Activated naive CD4-positive, alpha-beta T cell treated with anti-CD3 and anti-CD28 coated beads, Interleukin-2, amount 50 U/mL, for 16 hours (primary cell): ENCODE results near the gene CXorf58.

Experiments
- DNase-seq: peaks from one replicate; pipeline ENCODE4 v3.0.0-alpha.2; 2020

The CXorf58 gene

DNA sequence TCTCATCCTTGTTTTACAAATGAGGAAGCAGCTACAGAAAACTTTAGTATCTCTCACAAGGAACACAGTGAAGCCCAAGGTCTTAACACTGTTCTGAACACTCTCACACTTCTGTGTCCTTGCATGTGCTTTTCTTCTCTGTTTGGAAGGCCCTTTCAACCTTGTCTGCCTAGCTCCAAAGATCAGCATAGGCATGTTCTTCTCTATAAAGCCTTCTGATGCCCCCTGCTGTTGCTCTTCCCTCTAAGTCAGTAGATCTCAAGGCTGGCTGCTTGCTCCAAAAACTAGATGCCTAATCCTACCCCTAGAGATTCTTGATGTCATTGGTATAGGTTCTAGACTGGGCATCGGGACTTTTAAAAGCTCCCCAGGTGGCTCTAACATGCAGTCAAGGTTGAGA is 6.0 kb upstream of the CXorf58 start:
- peak; percentile 19 for DNase-seq

DNA sequence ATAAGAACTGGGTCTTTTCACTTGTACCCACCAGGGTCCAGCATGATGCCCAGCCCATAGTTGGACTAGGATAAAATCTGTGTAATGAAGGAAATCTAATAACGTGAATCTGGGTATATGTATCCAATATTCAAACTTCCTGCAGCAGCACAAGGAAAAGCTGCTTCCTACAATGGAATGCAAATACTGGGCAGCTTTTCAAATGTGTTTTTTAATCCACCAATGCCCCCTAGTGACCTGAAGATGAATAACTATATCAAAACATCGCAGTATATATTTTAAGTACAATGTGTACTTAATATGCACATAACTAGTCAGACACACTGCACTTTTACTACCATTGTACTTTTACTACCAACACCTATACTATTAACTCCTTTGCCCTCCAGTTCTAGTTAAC is 5.4 kb upstream of the CXorf58 start:
- DNase-seq = no peak

DNA sequence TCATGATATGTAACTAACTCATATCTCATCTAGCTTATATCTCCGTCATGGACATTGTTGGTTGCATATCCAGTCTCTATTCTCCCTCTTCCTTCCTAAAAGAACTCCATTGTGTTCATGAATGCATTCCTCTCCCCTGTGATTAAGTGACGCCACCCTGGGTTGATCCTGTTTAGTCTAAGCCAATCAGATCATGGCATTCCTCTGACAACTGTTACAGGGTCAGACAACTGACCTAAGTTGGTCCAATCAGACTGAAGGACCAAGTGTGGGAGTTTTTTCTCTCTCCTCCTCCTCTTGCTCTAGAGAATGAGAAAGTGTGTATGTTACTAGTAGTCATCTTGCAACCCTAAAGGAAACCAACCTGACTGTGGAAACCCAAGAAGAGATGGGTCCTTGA is 3.7 kb upstream of the CXorf58 start:
- no peak for DNase-seq

DNA sequence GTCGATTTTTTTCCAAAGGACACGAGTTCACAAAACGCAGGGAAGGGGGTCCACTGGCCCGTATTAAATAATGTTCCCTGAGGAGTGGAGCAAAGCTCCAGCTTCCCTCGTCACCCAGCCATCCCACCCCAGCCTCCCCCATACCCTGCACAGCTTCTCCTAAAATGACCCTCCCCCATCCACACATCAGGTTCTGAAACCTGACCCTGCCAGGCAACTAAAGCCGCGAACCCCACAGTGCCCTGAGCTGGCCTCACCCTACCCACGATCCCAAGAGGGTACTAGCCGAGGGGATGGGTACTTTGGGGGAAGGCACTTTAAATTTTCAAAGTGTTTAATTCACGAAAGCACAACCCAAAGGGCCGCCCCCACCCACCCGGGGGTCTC is 702 bp upstream of the CXorf58 start:
- DNase-seq = no peak

DNA sequence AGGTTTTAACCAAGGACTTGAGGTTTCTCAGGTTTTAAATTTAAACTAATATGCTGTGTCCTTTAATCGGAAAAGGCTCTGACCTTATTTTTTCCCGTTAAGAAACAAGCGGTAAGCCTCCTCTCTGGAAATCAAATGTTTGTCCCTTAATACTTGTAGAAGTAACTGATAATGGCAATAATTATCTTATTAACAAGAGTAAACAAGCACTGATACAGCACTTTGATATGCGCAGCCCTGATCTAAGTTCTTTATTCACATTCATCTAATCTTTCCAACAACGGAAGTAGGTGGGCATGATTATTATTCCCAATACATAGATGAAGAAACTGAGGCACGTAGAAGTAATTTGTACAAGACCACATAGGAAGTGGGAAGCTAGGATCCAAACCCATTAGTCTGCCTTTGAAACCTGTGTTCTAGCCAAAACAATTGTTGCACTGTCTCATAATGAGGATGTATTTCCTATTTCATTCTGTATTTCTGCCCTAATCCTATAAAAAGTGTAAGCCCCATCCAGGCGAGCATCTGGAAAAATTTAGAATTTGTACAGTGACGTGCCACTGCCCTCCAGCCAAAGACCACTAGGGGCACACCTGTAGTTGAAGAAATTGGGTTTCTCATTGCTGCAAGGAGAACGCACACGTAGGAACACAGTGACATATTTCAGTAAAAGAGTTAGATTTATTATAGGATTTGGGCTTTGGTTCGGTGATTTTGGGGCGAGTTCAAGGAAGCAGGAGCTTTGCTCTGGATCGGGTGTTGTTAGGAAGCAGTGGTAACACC is 606 bp downstream of the CXorf58 start:
- DNase-seq = no peak

DNA sequence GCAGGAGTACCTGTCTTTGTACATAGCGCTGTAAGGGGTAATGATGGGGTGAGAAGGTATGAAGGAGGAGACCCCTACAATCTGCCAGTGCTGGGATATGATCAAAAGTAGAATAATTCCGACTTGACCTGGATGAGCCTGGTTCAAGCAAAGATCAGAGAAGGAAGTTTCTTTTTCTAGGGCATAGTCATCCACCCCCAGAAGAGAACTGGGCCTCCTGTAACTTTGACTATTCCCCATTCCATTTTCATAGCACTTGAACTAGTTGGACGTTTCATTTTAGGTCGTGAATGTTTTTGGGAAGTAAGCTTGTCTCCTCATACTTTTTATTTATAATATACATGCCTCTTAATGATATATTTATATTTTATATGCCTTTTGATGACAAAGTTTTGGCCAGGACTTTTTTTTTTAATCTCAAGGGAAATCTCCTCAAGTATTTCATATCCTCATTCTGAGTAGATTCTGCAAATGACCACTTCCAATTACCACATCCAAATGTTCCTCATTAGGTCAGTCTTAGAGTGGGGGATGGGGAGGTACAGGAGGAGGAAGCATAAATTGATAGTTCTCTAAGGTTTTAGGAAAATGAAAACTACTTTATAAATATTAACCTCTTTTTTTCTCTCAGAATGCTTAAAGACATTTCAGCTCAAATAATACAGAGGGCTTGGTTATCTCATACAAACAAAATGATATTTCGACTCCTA is 3.5 kb downstream of the CXorf58 start:
- DNase-seq = no peak

DNA sequence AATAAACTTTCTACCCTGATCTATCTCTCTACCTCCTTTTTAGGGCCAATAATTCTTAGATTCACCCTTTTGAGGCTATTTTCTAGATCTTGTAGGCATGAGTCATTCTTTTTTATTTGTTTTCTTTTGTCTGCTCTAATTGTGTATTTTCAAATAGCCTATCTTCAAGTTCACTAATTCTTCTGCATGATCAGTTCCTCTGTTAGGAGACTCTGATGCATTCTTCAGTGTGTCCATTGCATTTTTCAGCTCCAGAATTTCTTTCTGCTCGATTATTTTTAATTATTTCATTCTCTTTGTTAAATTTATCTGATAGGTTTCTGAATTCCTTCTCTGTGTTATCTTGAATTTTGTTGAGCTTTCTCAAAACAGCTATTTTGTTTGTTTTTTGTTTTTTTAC is 11.3 kb downstream of the CXorf58 start:
- DNase-seq = no peak

DNA sequence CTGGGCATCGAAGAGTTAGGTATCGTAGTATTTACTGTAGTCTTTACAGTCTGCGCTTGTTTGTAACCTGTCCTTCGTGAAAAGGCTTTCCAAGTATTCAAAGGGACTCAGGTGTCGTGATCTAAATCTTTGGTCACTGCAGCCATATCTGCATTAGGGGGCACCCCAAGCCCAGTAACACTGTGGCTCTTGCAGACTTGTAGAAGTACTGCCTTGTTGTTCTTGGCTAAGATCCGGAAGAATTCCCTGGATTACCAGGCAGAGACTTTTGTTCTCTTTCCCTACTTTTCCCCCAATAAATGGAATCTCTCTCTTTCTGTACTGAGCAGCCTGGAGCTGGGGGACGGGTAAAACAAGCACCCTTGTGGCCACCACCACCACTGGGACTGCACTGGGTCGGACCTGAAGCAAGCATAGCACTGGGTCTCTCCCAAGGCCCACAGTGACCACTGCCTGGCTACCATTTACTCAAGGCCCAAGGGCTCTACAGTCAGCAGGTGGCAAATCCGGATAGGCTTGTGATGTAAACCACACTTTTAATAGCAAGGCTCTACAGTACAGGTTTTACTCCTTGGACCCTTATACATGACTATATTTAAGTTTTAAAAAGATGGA is 12.0 kb downstream of the CXorf58 start:
- no peak for DNase-seq

DNA sequence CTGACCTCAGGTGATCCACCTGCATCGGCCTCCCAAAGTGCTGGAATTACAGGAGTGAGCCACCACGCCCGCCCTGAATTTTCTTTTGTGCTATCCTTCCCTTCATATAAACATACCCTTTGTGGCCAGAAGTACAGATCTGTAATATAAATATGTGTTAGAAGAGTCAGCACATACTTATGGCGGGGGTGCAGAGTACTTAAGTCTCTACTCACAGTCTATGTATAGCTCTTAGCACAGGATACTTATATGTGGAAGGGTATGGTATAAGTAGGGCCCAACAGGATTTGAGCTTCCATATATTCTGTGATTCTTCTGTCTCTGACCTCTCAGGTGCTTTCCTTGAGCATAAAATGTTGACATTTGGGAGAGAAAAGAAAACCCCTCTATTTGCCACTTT is 18.2 kb downstream of the CXorf58 start:
- no peak for DNase-seq

DNA sequence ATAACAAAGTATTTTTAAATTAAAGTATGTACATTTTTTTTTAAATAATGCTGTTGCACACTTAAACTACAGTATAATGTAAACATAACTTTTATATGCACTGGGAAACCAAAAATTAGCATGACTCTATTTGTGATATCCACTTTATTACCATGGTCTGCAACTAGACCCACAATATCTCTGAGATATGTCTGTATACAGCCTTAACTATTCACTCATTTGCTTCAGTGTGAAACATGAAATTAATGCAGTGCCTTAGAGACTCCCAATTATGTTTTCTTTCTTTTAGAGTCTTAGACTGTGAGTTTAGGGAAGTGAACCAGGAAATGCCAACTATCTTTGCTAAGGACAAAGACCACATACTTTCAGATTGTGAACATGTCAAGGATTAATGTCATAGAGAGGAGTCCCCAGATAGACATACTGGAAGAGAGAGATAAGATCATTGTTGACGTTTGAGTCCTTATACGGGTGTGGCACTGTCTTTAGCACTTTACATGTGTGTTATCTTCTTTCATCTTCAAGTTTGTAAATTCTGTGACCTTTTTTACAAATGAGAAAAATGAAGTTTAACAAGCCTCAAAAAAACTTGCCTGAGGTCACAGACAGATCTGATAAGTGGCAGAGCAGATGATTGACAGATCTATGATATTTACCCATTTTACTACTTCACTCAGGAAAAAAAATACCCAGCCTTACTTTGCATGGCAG is 23.2 kb downstream of the CXorf58 start:
- DNase-seq = no peak

DNA sequence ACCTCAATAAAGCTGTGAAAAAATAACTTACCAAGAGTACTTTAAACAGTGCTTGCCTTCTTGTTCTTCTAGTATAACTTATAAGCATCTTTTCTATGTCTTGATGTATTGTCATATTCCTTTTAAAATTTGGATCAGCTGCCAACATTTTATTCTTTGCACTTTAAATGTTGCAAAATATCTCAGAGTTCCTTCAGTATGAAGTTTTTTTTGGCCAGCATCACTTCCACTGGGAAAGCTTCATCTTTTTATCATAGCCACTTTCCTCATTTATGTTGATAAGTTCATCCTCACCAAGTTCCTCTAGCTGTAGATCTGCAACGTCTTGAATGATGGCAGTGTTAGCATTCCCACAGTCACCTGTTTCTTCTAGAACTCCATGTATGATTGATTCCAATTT is 24.2 kb downstream of the CXorf58 start:
- DNase-seq = no peak

DNA sequence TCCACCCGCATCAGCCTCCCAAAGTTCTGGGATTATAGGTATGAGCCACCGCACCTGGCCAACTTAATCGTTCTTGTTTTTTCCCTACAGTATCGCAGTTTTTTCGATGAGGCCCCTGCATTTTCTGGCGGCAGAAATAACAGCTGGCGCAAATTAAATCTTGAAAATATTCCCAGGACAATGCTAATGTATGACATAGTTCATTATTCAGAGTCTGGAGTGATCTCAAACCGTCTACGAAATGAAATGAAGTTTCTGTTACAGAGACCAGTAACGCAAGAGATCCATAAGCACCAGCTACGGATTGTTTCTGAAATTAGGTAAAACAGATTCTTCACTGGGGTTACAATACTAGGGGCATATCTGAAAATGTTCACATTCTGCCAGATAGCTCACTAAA is 27.3 kb downstream of the CXorf58 start:
- DNase-seq = no peak

DNA sequence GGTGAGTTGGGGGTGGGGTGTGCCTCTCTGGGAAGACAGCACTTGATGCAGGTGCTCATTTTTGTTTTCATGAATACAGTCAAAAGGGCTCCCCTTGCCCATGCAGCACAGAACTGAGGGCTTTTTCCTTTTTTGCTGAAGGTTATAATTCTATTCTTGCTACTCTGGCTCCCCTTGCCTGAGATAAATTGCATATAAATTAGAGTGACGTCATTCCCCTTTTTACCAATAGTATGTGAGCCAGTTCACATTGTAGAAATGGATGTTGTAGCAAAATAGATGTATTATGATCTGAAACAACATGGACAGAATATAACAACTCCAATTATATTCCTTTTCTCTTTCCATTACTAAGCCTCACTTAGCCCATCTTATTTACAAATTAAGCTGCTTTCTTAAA is 28.4 kb downstream of the CXorf58 start:
- DNase-seq = no peak

DNA sequence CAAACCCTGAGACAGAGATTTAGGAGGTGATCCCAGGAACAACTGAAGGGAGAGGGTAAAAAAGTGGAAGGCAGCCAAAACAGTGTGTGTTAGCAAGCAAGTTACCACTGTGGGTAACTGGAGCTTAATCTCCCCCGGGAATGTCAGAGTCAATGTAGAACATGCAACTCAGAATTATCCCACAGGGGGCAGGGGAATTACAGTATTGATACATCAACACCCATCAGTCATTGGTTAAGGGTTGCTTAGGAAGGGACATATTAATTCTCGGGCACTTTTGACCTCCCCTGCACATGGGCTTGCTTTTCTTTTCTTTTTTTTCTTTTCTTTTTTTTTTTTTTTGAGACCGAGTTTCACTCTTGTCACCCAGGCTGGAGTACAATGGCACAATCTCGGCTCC is 29.3 kb downstream of the CXorf58 start:
- DNase-seq = no peak

DNA sequence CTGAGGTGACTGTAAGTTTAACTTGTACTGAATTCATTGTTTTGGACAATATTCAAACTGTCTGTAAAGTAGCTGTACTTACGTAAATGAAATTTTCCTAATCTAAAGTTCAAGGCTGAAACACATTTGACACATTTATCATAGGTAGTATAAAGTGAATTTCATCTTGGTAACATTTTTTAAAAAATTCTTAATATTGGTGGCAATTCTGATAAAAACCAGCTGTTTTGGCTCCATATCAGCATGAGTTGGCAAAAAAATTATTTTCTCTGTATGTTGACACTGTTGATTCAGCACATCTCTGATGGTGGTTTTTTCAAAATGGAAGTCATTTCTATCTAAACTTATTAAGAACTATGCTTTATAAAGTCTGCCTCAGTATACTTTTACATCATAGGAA is 30.9 kb downstream of the CXorf58 start:
- DNase-seq = no peak

DNA sequence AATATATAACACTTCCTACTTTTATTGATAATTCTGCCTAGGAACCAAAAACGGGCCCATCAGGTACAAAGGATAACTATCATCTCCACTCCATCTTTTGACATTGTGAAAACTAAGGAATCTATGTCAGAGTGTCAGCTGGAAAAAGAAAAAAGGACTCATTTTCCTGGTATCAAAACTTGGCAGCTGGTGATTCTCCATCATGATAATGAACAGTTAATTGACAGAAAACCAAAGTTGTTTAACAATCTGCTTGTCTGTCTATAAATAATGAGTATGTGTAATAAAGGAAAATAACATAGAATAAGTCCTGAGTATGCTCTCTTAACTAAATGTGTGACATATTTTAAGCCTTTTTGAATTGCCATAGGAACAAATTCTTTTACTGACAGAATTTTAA is 31.4 kb downstream of the CXorf58 start:
- no peak for DNase-seq

DNA sequence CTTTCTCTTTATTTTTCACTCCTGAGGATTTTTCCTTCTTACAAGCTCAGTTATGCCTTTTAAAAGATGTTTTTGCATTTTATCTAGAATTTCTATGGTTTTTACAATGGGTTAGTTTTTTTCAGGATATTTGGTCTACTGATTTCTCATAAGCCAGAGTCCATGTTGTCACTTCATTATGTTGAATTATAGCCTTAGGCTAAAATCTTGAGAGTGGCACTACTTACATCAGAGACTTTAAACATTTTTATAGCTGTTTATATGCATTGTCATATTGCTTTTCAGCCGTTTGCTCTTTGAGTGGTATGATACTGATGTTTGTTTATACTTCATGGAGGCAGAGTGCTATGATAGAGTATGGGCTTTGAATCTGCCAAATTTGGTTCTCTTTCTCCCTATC is 36.4 kb downstream of the CXorf58 start:
- no peak for DNase-seq

DNA sequence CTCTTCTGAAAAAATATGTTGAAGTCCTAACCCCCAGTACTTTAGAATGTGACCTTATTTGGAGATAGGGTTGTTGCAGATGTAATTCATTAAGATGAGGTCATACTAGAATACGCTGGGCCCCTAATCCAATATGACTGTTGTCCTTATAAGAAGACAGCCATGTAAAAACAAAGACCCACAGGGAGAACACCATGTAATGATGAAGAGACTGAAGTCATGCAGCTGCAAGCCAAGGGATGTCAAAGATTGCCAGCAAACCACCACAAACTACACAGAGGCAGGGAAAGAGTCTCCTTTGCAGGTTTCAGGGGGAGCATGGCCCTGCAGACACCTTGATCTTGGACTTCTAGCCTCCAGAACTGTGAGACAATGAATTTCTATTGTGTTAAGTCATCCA is 37.4 kb downstream of the CXorf58 start:
- DNase-seq = no peak

DNA sequence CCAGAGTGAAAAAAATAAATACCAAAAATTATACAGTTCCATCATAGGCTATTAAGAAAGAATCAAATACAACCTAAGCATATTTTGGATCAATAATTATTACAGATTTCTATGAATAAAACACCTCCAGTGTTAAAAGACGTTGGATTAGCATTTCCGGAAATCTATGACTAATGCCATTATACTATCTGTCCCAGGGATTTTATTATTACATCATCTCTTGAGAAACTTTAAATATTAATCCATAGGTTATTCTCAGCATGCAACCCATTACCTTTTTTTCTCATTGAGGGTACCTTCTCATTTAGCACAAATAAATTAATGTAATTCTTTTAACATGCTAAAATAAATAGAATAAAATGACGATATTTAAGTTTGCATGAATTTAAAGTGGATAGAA is 44.6 kb downstream of the CXorf58 start:
- DNase-seq = no peak

DNA sequence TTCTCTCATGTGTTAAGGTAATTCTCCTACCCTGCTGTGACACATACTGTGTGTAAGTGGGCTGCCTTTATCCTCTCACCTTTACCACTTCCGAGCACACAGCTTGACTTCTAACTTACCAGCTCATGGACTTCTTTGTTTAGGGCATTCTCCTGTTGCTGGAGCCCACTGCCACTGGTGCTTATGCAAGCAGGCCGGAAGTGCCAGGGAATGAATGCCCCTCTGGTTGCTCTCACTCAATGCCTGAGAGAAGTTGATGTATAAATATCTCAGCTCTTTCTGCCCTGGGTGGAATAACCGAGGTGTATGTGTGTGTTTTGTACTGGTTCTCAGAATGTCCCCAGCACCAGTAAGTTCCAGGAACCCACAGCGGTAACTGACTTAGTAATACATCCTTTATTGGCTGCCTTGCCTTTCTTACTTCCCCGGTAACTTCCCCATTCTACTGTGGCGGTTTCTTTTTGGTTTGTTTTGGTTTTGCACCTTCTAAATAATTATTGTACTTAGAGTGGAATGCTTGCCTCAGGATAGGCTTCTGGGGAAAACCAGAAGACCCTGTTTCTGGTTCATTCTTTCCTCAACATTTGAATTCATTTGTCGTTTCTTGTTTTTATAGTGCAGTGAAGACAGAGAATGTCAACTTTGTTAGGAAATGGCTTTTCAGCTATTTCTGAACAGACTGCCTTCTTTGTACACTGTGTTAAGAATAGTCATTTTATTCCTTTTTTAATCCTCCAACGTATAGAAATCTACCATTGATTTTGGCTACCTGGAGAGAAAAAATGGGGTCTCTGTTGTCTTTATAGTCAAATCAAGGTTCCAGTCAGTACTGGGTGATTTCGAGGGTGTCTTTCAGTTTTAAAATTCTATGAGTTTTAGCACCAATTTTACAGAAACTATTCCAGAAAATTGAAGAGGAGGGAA is 45.4 kb downstream of the CXorf58 start:
- DNase-seq = peak; percentile 16

DNA sequence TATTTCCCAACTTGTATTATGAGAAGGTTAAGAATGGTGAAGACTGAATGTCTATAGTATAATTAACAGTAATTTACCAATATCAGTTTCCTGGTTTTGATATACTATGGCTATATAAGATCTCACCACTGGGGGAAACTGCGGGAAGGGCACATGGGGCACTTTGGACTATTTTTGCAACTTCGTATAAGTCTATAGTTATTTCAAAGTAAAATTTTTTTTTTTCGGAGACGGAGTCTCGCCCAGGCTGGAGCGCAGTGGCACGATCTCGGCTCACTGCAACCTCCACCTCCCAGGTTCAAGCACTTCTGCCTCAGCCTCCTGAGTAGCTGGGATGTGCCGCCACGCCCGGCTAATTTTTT is 46.1 kb downstream of the CXorf58 start:
- no peak for DNase-seq

DNA sequence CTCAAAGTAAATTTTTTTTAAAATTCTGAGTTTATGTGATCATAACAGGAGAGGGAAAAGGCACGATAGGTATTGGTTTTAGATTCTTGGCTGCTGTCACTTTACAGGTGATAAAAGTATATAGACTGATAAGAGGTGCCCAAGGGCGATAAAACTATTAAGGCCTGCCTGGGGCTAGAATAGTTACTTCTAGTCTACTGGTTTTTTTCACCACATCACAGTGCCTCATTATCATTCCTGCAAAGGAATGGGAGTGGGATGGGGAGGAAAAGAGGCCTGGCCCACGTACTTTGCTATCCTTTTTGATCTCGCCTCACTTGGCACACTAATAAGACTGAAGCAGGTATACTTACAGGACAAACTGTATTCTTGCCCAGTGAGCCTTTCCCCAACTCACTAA is 46.6 kb downstream of the CXorf58 start:
- DNase-seq = no peak

DNA sequence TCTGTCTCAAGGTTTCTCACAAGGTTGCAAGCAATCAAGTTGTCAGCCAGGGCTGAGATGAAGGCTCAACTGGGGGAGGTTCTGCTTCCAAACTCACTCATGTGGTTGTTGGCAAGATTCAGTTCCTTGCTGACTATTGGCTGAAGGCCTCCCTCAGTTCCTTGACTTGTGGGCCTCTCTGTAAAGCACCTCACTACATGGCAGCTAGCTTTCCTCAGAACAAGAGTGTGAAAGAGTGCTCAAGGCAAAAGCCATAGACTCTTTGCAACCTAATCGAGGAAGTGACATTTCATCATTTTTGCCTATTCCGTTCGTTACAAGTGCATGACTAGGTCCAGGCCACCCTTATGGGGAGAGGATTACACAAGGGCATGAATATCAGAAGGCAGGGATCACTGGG is 52.0 kb downstream of the CXorf58 start:
- DNase-seq = no peak
